SKM-1 (cell line): ENCODE results near the gene PARD3.

Experiments
- DNase-seq: peaks from one replicate; lab custom pipeline; 2025; ENCODE audit not compliant: unreplicated experiment; lab: John Stamatoyannopoulos, UW

Gene PARD3

DNA sequence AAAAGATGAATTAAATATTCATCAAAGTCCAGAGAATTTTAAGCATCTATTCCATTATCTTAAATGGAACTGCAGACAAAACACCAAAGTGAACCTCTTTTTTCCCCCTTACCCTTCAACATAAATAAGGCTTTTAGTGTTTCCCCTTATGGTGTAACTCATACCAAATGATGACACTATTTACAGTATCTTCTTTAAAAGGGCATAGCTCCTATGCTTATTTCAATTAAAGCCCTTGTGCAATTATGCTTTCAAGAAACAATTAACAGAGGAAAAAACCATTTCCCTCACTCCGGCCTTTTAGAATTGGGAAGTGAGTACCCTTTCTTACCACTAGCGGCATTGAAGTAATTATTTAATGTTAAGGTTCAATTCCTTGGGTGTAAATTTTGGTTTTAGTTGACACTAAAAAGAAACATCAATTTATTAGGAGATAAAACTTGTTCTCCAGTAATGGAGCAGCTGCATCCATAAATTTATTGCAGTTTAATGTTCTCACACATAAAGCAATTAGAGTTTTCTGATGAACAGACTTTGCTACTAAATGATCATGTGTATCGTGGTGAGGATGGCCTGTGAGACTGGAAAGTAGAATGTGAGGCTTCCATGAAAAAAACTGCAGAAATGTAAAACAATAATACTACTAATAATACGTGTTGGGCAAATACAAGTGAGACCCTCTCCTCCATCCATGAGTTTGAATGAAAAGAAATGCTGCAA, 661.3 kb downstream of the PARD3 start:
- no peak for DNase-seq

DNA sequence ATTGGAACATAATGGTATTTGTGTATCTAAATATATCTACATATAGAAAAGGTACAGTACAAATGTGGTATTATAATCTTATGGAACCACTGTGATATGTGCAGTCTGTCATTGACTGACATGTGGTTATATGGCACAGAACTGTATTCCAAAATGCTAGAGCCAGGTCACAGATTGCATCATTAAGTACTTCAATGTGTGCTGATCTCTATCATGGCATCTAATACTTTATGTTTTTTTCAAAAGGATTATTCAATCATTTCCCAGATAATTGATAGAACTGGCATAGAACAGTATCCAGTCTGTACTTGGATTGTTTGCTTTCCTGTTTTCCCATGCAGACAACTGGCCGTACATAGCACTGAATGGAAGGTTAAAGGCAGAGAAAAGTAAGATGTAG, 662.7 kb downstream of the PARD3 start:
- no peak for DNase-seq

DNA sequence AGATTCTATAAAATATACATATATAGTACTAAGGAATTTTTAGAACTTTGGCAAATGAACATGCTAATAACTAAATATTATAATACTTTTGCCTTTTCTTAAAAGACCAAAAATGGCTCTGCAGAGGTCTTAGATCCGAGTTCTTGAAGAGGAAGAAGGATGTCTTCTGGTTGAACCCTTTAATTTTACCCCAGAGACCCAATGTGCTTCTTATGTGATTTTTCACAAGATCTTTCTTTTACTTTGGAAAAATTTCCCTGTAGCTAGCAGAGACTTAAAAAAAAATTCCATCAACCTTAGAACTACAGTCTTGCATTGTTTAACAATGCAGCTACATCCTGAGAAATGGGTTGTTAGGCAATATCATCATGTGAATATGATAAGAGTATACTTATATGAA, 663.2 kb downstream of the PARD3 start:
- no peak for DNase-seq

DNA sequence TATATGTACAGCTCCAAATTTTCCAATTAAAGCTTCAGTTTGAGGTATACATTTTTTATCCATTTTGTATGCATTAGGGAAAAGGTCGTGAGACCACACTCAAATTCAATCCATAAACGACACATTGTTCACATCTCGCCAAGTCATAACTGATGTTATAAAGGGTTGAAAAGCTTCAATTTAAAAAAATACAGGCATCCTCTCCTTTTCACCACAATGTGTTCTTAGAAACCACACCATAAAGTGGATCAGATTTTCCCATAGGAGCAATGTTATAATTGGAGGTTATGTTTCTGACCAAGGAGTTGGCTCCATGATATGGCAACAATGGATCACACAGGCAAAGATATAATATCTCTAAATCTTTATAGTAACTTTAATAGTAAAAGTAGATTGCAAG, 663.6 kb downstream of the PARD3 start:
- no peak for DNase-seq

DNA sequence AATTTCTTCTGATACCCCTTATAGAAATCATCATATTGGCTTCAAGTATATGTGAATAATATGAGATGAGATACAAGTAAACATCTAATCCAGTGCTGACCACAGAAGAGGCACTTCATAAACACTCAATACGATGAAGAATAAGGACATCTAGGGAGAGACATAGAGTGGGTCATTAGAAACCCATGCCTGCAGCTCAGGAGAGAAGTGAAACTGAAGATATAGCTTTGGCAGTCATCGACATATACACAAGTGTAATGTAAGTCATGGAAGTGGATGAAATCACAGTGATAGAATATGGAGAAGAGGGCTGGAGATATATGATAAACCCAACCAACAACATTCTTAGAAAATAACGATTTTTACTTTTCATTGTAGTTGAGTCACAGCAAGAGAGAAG, 665.0 kb downstream of the PARD3 start:
- DNase-seq, result no peak

DNA sequence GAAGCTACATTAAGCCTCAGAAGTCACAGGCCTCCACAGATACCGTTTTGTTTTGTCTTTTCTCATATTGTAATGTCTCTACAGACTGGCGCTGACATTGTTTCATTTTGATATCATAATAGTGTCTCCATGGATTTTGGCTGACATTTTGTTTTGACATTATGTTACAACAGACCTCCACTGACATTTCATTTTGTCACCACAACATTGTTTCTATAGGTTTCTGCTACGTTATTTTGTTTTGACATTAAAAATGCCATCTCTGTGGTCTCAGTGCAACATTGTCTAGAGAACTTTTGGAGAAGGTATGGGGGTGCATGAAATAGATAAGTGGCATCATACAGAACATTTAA, 666.8 kb downstream of the PARD3 start:
- DNase-seq, result no peak

DNA sequence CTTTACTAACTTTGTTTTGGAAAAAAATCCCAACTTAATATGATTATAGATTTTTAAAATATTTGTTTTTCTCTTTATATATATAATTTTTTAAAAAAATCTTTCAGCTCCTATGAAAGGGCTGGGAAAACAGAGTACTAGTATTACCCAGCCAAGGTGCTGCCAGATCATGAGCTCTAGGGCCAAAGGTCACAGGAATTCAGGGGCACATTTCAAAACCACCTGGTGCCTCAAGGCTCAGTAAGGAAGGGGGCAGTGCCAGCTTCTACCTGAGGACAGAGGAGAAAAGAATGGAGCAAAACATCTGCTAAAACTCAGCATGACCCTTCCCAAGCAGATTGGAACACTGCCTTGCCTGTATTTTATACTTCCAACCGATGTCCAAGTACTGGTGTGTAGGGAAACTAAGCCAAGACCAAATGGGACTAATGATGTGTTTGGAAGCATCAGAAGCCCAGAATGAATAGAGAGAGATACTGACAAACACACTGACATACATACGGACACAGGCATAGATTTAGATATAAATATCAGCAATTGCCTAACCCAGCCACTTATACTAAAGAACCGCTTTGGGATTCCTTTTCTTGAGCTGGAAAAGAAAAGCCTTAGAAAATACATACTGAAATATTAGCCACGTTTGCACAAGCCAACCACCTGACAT, 667.3 kb downstream of the PARD3 start:
- no peak for DNase-seq

DNA sequence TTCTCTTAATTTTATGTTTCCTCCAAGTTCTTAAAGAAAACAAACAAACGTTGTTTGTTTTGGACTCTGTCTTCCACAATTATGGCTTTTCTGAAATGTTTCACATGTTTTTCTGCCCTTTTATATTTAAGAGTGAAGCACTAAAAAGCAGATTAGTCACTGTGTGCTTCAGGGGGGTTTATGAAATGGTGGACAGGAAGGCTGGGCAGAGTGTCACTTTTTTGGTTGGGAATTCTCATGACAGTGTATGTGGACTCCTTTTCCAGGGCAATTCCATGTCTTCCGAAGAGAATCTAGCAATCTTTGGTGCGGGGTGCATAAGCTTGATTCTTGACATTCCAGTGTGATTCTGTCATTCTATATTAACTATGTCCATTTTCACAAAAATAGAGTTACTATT, 669.4 kb downstream of the PARD3 start:
- no peak for DNase-seq

DNA sequence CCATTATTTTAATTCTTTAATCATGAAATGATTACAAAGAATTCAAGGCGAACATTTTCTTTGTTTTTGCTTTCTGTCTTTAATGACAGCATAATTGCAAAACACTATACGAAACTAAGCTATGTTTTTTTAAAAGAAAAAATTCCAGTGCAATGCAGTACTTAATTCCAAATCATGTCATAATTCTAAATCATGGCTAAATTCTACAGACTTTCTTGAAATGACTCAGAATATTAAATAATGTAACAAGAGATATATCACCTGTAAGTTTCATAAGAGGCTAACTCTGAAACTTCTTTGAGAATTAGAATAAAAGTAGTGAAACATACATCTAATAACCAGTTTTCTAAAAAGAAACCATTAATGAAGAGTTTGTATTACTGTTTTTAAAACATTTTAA, 671.6 kb downstream of the PARD3 start:
- DNase-seq, result no peak

DNA sequence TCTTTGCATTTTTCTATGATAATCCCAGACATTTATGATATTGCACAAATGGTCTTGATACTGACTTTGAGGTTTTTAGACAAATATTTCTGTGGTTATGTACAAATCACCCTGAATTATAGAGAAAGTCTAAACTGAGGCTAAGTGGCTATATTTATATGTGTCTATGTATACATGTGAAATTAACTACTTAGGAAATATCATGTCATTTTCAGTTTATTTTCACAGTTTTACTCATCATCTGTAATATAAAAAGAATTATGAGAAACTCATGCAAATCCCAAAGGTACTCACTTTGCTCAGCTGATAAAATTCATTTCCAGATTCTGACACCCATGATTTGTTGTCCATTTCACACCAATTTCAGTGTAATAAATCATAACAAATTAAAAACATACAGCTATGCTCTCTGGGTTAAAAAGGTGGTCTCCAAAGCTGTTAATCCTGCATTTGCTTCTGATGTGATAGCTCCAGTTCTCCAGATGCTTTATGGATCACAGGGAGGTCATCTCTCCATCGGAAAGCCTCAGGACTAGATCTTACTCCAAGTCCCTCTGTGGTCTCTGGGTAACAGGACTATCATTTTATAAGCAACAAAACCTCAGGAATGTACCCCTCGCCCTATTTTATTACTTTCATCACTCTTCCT, 673.9 kb downstream of the PARD3 start:
- no peak for DNase-seq

DNA sequence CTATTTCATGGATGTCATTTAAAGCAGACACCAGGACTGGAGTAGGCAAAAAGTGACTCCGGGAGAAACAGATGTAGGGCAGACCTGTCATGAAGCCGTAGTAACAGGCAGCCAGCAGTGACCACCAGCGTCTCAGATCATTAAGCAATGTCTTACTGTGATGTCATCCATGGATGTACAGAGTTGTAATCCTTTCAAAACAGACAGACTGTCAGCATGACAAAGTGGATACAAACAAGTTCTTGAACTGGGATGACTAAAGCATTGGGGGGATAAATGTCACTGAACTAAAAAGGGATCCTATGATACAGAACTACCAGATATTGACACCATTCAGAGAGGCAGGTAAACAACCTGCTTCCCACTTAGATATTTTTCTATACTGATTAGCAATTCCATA, 675.5 kb downstream of the PARD3 start:
- no peak for DNase-seq

DNA sequence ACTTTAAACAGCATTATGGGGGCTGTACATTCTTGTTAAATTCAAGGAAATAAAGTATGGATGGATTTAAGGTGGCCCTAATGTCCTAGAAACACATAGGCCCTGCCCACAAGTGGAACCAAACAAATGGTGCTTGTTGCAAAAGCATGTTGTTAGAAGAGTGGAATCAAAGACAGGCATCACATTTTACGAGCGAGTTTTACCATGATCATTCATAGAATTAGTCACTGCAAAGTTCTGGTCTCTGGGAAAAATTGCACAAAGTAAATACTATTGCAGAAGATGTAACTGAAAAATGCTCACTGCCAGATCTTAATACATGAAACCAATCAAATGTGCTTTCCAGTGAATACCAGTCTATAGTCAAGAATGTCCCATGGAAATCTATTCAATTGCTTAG, 677.1 kb downstream of the PARD3 start:
- DNase-seq, result no peak

DNA sequence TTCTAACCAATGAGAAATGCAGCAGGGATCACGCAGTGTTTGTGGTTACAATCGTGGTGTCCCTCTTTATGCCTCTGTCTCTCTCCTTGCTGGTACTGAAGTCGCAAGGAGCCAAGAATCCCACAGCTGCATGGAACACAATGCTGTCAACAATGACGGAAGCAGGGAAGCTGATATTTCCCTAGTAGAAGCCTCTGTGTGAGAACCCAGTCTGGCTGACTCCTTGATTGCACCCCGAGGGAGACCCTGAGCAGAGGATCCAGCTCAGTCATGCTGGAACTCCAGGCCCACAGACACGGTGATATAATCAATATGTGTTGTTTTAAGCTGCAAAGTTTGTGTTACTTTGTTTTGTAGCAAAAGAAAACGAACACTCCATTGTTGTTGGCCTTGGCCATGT, 677.9 kb downstream of the PARD3 start:
- no peak for DNase-seq

DNA sequence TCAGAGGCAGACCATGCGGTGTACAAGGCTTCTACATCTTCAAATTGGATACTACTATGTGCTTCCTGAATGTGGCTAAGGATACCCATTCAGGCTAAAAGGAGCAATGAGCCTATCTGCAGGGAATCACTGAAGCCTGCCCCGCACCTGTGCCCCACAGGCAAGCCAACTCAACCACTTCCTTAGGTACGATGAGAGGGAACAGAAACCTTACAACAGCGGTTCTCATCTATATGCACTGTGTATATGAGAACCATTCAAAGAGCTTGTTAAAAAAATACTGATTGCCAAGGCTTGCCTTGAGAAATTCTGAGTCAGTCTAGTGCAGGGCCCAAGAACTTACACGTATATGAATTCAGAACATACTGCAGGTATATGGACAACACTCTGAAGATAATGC, 679.6 kb downstream of the PARD3 start:
- no peak for DNase-seq

DNA sequence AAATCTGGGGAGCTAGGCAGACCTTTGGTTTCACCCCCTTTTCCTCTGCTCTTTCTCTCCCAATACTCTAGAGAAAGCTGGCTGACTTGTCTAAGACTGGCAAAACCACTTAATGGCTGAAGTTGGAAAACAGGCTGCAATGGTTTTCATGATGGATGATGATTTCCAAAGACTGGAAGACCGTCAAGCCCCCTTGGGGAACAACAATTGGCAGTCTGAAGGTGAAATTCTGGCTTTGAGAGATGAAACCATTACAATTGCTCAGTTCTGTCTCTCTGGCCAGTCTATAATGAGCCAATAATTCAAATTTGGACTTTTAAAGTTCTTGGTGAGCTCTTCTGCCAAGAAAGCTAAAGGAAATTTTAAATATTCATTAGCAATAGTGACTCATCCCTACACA, 680.5 kb downstream of the PARD3 start:
- DNase-seq, result no peak

DNA sequence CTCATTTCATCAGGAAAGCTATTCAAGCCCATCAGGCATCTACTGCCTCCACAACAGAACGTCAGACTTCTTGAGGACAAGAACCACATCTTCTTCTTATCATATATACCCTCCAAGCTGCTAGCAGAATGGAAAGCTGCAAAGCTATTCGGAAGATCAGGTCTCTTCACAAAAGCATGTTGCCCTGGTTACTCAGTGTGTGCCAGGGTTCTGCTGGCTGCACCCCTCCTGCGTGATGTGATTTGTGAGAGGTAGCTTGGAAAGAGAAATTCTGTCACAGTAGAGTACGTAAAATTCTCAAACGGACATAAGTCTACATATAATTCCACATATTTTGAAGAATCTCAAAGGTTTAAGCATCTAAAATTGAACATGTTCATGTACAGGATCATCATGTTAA, 681.7 kb downstream of the PARD3 start:
- DNase-seq, result no peak

DNA sequence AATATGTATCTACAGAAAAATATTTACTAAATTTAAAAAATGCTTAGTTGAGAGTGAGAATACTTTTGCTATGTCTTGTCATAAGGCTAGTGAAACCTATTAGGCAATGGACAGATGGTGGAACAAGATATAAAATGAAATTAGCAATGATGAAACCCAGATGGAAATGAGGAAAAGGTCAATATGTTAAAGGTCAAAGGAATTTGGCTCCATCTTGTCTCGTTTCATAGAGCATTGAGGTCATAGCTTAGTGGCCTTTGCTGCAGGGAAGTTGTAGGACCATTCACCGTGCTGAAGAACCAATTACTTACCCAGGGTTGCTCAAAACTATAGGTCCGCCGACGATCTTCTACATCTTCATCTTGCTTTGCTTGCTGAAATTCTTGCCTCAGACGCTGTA, 683.9 kb downstream of the PARD3 start:
- DNase-seq, result no peak

DNA sequence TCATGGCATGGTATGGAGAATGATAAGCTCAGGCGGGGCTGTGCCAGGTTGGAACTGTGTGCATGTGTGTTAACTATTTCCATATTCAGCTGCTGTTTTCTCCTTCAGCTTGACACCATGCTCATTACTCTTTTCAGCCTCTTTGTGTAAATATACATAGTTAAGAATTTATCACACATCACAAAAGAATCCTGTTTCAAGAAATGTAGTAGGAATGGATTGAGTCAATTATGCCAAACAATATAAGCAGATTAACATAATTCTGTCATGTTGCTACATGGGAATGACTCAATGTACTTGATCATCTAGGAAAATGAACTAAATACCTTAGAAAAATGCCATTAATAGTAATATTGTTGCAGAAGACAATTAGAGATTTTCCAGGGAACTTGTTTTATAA, 687.4 kb downstream of the PARD3 start:
- no peak for DNase-seq

DNA sequence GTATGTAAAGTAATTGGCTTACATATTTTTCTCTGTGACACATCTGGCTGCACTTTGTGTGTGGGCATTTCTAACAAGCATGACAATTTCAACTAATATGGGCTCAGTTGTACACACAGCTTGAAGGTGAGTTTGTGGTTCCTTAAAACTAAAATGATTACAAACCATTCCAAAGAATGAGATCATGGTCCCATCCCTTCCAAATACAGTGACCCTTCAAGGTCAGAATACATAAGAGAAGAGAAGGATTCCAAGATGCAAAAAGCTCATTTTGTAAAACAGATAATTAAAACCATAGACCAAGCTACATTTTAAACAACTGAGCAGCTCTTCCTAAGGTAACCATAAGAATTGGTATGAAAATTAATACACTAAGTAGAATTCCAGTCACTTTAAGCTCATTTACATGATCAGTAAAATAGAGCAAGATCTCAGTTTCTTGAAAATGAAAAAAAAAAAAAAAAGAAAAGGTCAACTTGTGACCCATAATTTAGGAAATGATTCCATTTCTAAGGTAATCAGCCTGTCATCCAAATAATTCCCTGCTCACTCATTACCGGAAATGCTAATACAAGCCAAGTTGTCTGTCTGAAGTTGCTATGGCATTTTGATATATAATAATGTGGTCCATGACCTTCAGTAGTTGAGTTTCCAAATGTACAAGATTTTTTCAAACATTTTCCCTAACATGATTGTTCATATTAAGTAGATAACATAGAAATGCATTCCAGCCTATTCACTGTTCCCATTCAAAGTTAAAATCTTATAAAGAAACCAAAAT, 688.5 kb downstream of the PARD3 start:
- DNase-seq, result no peak

DNA sequence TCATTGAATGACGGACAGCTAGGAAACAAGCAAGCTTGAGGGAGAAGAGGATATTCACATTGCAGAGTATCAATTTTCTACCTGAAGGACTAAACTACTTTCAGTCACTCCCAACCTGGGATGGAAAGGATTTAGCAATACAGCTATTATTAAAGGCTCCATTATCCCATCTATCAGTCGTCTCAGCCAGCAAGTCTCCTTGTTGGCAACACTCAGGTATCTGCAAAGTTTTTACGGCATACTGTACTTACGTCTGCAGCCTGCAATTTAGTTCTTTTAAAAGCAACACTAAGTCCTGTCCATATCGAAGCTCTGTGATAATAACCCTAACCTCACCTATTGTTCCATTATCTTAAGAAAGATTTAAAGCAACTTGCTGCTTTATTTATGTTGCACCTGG, 689.4 kb downstream of the PARD3 start:
- no peak for DNase-seq

DNA sequence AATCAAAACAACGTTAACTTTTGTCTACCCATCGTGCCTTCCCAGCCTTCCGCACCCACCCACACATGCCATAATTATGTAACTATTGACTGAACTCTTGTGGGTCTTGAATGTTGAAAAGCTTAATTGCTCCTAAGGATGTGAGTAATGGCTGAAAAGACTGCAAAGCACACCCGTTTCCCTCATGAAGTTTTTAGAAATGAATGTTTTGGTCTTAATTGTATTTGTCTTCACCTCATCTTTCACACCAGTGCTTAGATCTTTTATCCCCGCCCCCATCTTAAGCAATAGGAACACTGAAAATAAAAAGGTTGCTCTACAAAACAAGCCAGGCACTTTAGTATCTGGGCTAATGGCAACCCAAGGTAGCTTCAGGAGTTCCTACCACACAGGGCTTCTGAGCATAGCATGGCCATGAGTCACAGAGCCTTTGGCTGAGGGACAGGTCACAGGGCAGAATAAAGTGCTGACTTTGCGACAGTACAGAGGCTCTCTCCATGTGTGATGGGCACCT, 690.5 kb downstream of the PARD3 start:
- DNase-seq, result no peak
